CD4-positive, alpha-beta T cell (primary cell): ENCODE results near the gene KCNJ8. TPM values are rescaled to one million over a fixed set of nuclear protein-coding genes. Genes with fewer than 3 reads are reported as not detected.
"Not testable (repeated sequence)": the region's sequence is repeated elsewhere in the genome, so short reads cannot be mapped to it uniquely, and the experiment has no call there.

Source experiments
- ATAC-seq: fragments of 200-7000 bp; cut with Tn5 transposase; one replicate; pipeline ENCODE4 v1.10.0; 2022; ENCODE audit warnings: mild to moderate bottlenecking; ENCODE audit not compliant: poor library complexity
- CTCF ChIA-PET: fragments of 350-600 bp; sonication (Branson Sonifier 250); formaldehyde crosslinking; loops from one replicate; lab custom pipeline; 2021; ENCODE audit warnings: antibody characterized with exemption, inconsistent platforms; lab: Charles Lee
- POLR2A ChIA-PET: fragments of 350-600 bp; sonication (Branson Sonifier 250); formaldehyde crosslinking; loops from one replicate; lab custom pipeline; 2021; ENCODE audit warnings: antibody characterized with exemption, inconsistent platforms; lab: Charles Lee
- DNase-seq, 14 experiments: peaks; one replicate each; pipeline ENCODE4 v3.0.0-alpha.2; 2013 to 2020; ENCODE audit warnings: mixed read lengths in 2 of 14
- H3K27ac ChIP-seq, 2 donors: one replicate each; pipeline versions ENCODE4 v1.5.1 to v1.7.0; 2013; ENCODE audit warnings: low read length in 2 of 2, low read depth in 1 of 2, mild to moderate bottlenecking in 1 of 2
- H3K27me3 ChIP-seq, 2 experiments: 1 replicate in 1 of 2; 2 replicates in 1 of 2; pipeline versions ENCODE4 v1.6.1 to v1.7.0; 2013; ENCODE audit warnings: low read length in 2 of 2, control low read depth in 1 of 2, mild to moderate bottlenecking in 1 of 2, moderate library complexity in 1 of 2; ENCODE audit not compliant: insufficient read depth in 2 of 2, control insufficient read depth in 1 of 2
- H3K36me3 ChIP-seq: one replicate; pipeline ENCODE4 v1.6.1; 2013; ENCODE audit warnings: low read length, control low read depth; ENCODE audit not compliant: insufficient read depth
- H3K4me1 ChIP-seq: one replicate; pipeline ENCODE4 v1.6.1; 2013; ENCODE audit warnings: low read length, control low read depth; ENCODE audit not compliant: insufficient read depth
- H3K4me3 ChIP-seq: one replicate; pipeline ENCODE4 v1.5.1; 2013; ENCODE audit warnings: mild to moderate bottlenecking, low read length, moderate library complexity
- H3K9me3 ChIP-seq, 2 experiments: 1 replicate in 1 of 2; 2 replicates in 1 of 2; pipeline versions ENCODE4 v1.6.1 to v1.7.0; 2013; ENCODE audit warnings: low read length in 2 of 2, mild to moderate bottlenecking in 2 of 2, control low read depth in 1 of 2, moderate library complexity in 1 of 2; ENCODE audit not compliant: control insufficient read depth in 1 of 2, insufficient read depth in 1 of 2
- H3K27ac Mint-ChIP-seq: one replicate; pipeline ENCODE4 v1.8.0; 2020; ENCODE audit warnings: mixed read lengths
- H3K27me3 Mint-ChIP-seq: one replicate; pipeline ENCODE4 v1.8.0; 2021; ENCODE audit warnings: mixed read lengths
- H3K36me3 Mint-ChIP-seq: one replicate; pipeline ENCODE4 v1.8.0; 2021; ENCODE audit warnings: low read depth, mixed read lengths
- H3K4me1 Mint-ChIP-seq: one replicate; pipeline ENCODE4 v1.8.0; 2021; ENCODE audit warnings: low read depth, mixed read lengths
- H3K4me3 Mint-ChIP-seq: one replicate; pipeline ENCODE4 v1.8.0; 2020; ENCODE audit warnings: mild to moderate bottlenecking, mixed read lengths
- H3K9me3 Mint-ChIP-seq: one replicate; pipeline ENCODE4 v1.8.0; 2020; ENCODE audit warnings: mixed read lengths
- intact Hi-C, 2 experiments: fragments of 100-400 bp; cut with DNase I in 1 of 2; cut with micrococcal nuclease in 1 of 2; formaldehyde crosslinking; loops; one replicate each; pipeline versions ENCODE4 v1.15.1 to v1.9.0; 2023 to 2025; cut with DNase I, micrococcal nuclease
- total RNA-seq, 174 experiments: library from RNA in 2 of 174; stranded (reverse) in 2 of 174; gene quantifications; one replicate each; pipeline ENCODE4 v1.2.3 and lab custom pipeline; 2021 to 2026
- TF ChIP-seq, protein P1 (sequence below): fragments of 200-600 bp; IDR thresholded peaks from one replicate; pipeline ENCODE4 v1.8.0; 2022; ENCODE audit warnings: antibody characterized with exemption, mild to moderate bottlenecking

KCNJ8 gene
- total RNA-seq, 2 experiments from 2014 or later, result not detected

DNA sequence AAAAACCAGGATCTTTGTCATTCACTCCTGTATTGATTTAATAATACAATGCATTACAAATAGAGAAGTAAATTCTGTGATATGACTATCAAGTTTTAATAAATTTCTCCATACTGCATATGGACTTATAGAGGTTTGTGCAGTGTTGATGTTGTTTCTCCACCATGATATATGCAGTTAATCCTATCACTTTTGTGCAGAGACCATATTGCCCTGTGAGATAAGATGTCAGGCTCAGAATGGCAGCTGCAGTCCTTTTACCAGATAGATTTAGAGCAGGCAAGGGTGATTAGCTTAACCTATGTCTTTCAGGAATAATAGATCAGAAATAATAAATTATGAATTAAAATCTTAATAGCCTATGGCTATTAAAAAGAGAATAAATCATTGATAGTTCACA is 38.6 kb upstream of the KCNJ8 start:
- ATAC-seq (no peak), DNase-seq (no peak)
- Histone ChIP-seq H3K9me3 (no peaks in the 10 kb centered on the region), H3K36me3 (no peaks in the 10 kb centered on the region), H3K4me1 (no peaks in the 10 kb centered on the region), H3K4me3 (no peak overlapping the region), H3K27me3 (no peaks in the 10 kb centered on the region), H3K27ac (no peak overlapping the region)
- H3K4me1 Mint-ChIP-seq, result no peaks in the 10 kb centered on the region
- H3K36me3 Mint-ChIP-seq, result no peaks in the 10 kb centered on the region
- H3K4me3 Mint-ChIP-seq, result no peak overlapping the region
- TF ChIP-seq, protein P1, sequence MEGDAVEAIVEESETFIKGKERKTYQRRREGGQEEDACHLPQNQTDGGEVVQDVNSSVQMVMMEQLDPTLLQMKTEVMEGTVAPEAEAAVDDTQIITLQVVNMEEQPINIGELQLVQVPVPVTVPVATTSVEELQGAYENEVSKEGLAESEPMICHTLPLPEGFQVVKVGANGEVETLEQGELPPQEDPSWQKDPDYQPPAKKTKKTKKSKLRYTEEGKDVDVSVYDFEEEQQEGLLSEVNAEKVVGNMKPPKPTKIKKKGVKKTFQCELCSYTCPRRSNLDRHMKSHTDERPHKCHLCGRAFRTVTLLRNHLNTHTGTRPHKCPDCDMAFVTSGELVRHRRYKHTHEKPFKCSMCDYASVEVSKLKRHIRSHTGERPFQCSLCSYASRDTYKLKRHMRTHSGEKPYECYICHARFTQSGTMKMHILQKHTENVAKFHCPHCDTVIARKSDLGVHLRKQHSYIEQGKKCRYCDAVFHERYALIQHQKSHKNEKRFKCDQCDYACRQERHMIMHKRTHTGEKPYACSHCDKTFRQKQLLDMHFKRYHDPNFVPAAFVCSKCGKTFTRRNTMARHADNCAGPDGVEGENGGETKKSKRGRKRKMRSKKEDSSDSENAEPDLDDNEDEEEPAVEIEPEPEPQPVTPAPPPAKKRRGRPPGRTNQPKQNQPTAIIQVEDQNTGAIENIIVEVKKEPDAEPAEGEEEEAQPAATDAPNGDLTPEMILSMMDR, result no peak
- intact Hi-C loops, result no loop called here
- H3K9me3 Mint-ChIP-seq, result peaks cover 3% of the 10 kb centered on the region
- ChIA-PET POLR2A (no interaction called here), CTCF (no interaction called here)
- no peak overlapping the region for H3K27ac Mint-ChIP-seq
- no peaks in the 10 kb centered on the region for H3K27me3 Mint-ChIP-seq

DNA sequence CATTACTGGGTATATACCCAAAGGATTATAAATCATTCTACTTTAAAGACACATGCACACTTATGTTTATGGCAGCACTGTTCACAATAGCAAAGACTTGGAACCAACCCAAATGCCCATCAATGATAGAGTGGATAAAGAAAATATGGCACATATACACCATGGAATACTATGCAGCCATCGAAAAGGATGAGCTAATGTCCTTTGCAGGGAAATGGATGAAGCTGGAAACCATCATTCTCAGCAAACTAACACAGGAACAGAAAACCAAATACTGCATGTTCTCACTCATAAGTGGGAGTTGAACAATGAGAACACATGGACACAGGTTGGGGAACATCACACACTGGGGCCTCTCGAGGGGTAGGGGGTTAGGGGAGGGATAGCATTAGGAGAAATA is 37.8 kb upstream of the KCNJ8 start:
- ATAC-seq, H3K36me3 Mint-ChIP-seq, H3K27ac Mint-ChIP-seq, H3K9me3 Mint-ChIP-seq, H3K36me3 ChIP-seq, H3K4me1 Mint-ChIP-seq, POLR2A ChIA-PET, H3K4me3 Mint-ChIP-seq, H3K4me3 ChIP-seq, DNase-seq, H3K27me3 ChIP-seq, H3K27me3 Mint-ChIP-seq, CTCF ChIA-PET, intact Hi-C loops, H3K4me1 ChIP-seq, H3K9me3 ChIP-seq, H3K27ac ChIP-seq: not testable (repeated sequence)

DNA sequence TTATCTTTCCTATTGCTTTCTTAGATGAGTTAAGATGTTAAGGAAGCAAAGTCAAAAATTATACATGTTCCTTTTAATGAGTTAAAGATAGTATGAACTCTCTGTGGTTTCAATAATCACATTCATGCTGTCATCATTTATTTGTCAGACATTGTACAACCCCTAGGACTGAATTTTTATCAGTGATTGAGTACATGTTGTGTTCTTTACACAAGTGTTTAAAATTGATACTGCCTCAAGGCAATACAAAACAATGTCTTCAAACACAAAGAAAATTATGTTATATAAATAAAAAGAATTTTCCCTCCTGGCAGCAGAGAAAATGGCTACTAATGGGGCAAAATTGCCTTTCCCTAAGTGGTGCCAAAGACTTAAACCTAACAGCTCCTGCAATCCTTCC is 34.6 kb upstream of the KCNJ8 start:
- DNase-seq (no peak), ATAC-seq (no peak)
- TF ChIP-seq, protein P1, result no peak
- Mint-ChIP-seq H3K36me3 (no peaks in the 10 kb centered on the region), H3K27me3 (no peaks in the 10 kb centered on the region), H3K4me1 (no peaks in the 10 kb centered on the region), H3K27ac (no peak overlapping the region), H3K9me3 (peaks cover 3% of the 10 kb centered on the region), H3K4me3 (no peak overlapping the region)
- no peaks in the 10 kb centered on the region for H3K27me3 ChIP-seq
- H3K4me3 ChIP-seq, result no peak overlapping the region
- intact Hi-C loops, result no loop called here
- H3K4me1 ChIP-seq, result no peaks in the 10 kb centered on the region
- no peak overlapping the region for H3K27ac ChIP-seq
- ChIA-PET CTCF (no interaction called here), POLR2A (no interaction called here)
- H3K36me3 ChIP-seq, result no peaks in the 10 kb centered on the region
- H3K9me3 ChIP-seq, result no peaks in the 10 kb centered on the region

DNA sequence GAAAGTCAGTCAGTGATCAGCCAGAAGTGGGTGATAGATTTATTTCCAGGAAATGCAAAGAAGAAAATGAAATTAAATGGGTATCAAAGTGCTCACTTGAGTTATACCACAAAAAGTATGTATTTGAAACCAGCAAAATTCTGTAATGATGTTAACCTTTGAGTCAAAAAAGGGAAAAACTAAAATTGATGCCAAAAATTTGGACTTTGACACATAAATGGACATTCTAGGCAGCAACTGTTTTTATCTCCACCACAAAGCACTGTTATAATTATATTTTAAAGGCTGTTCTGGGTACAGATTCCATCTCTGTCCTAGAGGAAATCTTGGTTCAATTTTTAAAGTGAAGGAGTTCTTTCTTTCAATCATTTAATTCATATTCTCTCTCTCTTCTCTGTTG is 31.7 kb upstream of the KCNJ8 start:
- ChIA-PET POLR2A (no interaction called here), CTCF (no interaction called here)
- no peak overlapping the region for H3K4me3 Mint-ChIP-seq
- H3K4me1 Mint-ChIP-seq, result no peaks in the 10 kb centered on the region
- no peak for ATAC-seq
- intact Hi-C loops, result no loop called here
- H3K36me3 Mint-ChIP-seq, result no peaks in the 10 kb centered on the region
- Histone ChIP-seq H3K9me3 (no peaks in the 10 kb centered on the region), H3K4me3 (no peak overlapping the region), H3K27me3 (no peaks in the 10 kb centered on the region), H3K36me3 (no peaks in the 10 kb centered on the region), H3K27ac (no peak overlapping the region), H3K4me1 (no peaks in the 10 kb centered on the region)
- no peak overlapping the region for H3K27ac Mint-ChIP-seq
- peaks cover 3% of the 10 kb centered on the region for H3K9me3 Mint-ChIP-seq
- H3K27me3 Mint-ChIP-seq, result no peaks in the 10 kb centered on the region
- TF ChIP-seq, protein P1, result no peak
- no peak for DNase-seq
